ENCODE measurements around the gene LCE3A.
"Not testable (repeated sequence)": the region's sequence is repeated elsewhere in the genome, so short reads cannot be mapped to it uniquely, and the experiment has no call there.

DNA sequence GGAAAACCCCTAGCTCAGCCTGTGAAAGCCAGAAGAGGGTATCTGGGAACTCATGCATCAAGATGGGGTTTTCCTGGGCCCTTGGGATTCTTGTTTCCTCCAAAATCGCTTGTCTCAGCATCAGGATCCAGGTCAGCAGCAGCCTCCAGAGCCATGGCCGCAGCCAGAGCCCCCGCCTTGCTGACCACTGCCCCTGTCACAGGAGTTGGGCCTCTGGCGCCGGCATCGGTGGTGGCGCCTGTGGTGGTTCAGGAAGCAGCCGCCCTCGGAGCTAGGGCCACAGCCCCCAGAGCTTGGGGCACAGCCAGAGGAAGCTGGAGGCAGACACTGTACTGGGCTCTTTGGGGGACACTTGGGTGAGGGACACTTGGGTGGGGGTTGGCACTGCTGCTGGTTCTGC lies 43.4 kb downstream of the LCE3A start:
- TF ChIP-seq, protein P1, sequence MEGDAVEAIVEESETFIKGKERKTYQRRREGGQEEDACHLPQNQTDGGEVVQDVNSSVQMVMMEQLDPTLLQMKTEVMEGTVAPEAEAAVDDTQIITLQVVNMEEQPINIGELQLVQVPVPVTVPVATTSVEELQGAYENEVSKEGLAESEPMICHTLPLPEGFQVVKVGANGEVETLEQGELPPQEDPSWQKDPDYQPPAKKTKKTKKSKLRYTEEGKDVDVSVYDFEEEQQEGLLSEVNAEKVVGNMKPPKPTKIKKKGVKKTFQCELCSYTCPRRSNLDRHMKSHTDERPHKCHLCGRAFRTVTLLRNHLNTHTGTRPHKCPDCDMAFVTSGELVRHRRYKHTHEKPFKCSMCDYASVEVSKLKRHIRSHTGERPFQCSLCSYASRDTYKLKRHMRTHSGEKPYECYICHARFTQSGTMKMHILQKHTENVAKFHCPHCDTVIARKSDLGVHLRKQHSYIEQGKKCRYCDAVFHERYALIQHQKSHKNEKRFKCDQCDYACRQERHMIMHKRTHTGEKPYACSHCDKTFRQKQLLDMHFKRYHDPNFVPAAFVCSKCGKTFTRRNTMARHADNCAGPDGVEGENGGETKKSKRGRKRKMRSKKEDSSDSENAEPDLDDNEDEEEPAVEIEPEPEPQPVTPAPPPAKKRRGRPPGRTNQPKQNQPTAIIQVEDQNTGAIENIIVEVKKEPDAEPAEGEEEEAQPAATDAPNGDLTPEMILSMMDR (IDR thresholded peaks at IDR 0.05): not testable (repeated sequence)
- not testable (repeated sequence) for TF ChIP-seq POLR2A (IDR thresholded peaks at IDR 0.05)

Data from sigmoid colon (tissue), 3 donors.